Mesothelial cell of epicardium (in vitro differentiated cells): ENCODE results near the gene DENND2D. TPM values are rescaled to one million over a fixed set of nuclear protein-coding genes. Genes with fewer than 3 reads are reported as not detected.

ENCODE experiments used
- DNase-seq, 2 experiments: peaks; one replicate each; pipeline ENCODE4 v3.0.0; 2021; ENCODE audit warnings: low spot score in 2 of 2; ENCODE audit not compliant: unreplicated experiment in 2 of 2
- H3K27ac Mint-ChIP-seq: 2 replicates; pipeline ENCODE4 v1.8.0; 2021; ENCODE audit warnings: mixed read lengths
- H3K27me3 Mint-ChIP-seq: 2 replicates; pipeline ENCODE4 v1.8.0; 2021; ENCODE audit warnings: low read depth, mixed read lengths
- H3K36me3 Mint-ChIP-seq: 2 replicates; pipeline ENCODE4 v1.8.0; 2021; ENCODE audit warnings: mixed read lengths
- H3K4me1 Mint-ChIP-seq: 2 replicates; pipeline ENCODE4 v1.8.0; 2021; ENCODE audit warnings: mixed read lengths
- H3K4me3 Mint-ChIP-seq: 2 replicates; pipeline ENCODE4 v1.8.0; 2021; ENCODE audit warnings: mild to moderate bottlenecking, moderate library complexity, mixed read lengths
- H3K9me3 Mint-ChIP-seq: 2 replicates; pipeline ENCODE4 v1.8.0; 2021; ENCODE audit warnings: mixed read lengths
- total RNA-seq: library from RNA; stranded (reverse); gene quantifications from 3 replicates; pipeline ENCODE4 v1.2.1, GENCODE V29; 2021
- TF ChIP-seq, protein P1 (sequence below): fragments of 200-600 bp; sonication (generic); IDR thresholded peaks from one replicate; pipeline ENCODE4 v1.5.0; 2021; ENCODE audit warnings: antibody characterized with exemption; ENCODE audit not compliant: unreplicated experiment

Gene DENND2D
- total RNA-seq, 1 donor from 2014 or later, result 4.8 TPM

DNA sequence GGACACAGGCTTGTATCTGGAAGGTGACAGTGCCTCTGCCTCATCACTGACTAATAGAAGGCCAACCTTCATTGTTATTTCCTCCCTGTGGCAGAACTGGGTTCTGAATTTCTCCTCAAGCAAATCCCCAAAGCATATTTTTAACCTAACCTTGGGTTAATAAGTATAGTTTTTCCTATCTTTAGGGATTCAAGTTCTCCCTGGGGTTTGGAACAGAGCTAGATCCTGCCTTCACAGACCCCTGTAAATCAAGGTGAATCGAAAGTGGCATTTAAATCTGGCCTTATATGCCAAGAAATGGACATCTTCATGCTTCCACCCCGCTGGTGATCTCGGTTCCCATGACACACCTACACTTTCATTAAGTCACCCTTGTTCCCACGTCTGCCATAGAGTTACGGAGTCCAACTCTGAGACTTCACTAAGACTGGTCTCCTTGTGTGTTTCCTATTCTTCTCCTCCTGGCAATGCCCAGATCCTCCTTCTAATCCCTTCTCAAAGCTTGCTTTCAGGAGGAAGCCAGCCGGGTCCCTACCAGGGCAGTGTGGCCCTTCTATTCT is 22.8 kb upstream of the DENND2D start:
- Mint-ChIP-seq H3K4me3 (no peak overlapping the region), H3K4me1 (peaks cover 14% of the 10 kb centered on the region), H3K27me3 (no peaks in the 10 kb centered on the region), H3K9me3 (no peaks in the 10 kb centered on the region), H3K36me3 (no peaks in the 10 kb centered on the region), H3K27ac (no peak overlapping the region)
- TF ChIP-seq, protein P1, sequence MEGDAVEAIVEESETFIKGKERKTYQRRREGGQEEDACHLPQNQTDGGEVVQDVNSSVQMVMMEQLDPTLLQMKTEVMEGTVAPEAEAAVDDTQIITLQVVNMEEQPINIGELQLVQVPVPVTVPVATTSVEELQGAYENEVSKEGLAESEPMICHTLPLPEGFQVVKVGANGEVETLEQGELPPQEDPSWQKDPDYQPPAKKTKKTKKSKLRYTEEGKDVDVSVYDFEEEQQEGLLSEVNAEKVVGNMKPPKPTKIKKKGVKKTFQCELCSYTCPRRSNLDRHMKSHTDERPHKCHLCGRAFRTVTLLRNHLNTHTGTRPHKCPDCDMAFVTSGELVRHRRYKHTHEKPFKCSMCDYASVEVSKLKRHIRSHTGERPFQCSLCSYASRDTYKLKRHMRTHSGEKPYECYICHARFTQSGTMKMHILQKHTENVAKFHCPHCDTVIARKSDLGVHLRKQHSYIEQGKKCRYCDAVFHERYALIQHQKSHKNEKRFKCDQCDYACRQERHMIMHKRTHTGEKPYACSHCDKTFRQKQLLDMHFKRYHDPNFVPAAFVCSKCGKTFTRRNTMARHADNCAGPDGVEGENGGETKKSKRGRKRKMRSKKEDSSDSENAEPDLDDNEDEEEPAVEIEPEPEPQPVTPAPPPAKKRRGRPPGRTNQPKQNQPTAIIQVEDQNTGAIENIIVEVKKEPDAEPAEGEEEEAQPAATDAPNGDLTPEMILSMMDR, result no peak
- DNase-seq, result no peak

DNA sequence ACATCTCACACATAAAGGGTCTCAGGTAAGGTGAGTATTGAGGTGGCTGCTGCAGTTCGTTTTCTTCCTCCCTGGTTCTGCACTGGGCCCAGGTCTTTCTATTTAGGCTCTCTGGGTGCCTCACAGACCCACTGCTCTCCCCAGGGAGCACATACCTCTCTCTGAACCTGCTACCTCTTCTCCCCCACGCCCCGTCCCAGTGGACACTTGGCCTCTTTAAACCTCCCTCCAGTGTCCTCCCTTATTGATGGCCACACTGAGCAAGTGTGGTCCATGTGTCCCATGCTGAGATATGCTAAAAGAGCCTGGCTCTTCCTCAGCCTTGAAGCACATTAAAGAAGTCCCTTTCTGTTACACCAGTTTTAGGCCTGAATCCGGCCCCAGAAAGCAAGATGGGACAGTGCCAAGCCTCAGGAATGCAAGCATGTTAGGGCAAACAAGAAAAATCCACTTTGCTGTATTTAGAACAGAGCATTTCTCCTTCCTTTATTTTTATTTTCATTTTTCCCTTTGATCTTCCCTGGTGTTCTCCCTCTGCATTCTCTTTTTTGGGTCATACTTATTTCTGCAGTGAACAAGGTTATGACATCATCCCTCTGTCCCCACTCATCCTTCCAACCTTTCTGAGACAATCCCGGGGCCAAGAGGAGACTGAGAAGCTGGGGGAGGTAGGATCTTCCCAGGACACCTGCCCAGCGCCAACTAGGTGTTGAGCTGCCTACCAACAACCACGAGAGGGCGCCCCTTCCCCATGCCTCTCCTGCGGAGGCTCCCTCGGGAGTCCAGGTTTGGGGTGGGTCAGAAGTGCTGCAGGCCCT is 22.1 kb upstream of the DENND2D start:
- Mint-ChIP-seq H3K27ac (peak overlapping the region; percentile 86), H3K36me3 (no peaks in the 10 kb centered on the region), H3K4me1 (peaks cover 14% of the 10 kb centered on the region), H3K9me3 (peaks cover 5% of the 10 kb centered on the region), H3K4me3 (no peak overlapping the region), H3K27me3 (no peaks in the 10 kb centered on the region)
- TF ChIP-seq, protein P1, result peak; percentile 62
- peak; percentile 45 to 77 for DNase-seq

DNA sequence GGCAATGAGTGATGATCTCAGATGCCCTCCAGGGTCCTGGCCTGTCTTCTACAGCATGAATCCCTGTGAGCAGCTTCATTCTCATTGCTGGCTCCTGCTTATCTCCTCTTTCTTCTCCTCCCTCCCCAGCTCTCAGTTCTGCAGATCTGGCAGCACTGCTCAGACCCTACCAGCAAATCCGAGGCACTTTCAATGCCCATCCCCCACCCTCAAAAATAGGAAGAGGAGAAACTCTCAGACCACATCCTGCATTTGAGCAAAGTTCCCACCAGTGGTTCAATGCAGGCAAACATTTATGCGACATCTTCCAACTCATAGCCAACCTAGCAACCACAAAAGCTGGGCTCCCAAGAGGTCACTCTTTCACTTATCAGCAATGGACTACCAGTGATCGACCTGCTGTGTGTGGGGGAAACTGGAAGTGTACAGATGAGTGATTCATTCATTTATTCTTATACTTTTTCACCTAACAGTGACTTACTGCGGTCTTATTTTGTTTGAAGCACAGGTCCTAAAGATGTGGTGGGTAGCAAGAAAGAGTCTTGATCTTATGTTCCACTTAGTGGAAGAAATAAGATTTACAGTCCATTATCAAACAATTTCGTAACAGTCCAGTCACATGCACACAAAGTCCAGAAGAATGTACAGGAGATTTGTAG is 21.3 kb upstream of the DENND2D start:
- H3K27me3 Mint-ChIP-seq, result no peaks in the 10 kb centered on the region
- no peak for DNase-seq
- H3K4me1 Mint-ChIP-seq, result peaks cover 14% of the 10 kb centered on the region
- no peaks in the 10 kb centered on the region for H3K36me3 Mint-ChIP-seq
- TF ChIP-seq, protein P1, result no peak
- H3K4me3 Mint-ChIP-seq, result no peak overlapping the region
- H3K9me3 Mint-ChIP-seq, result peaks cover 5% of the 10 kb centered on the region
- peak overlapping the region; percentile 8 for H3K27ac Mint-ChIP-seq

DNA sequence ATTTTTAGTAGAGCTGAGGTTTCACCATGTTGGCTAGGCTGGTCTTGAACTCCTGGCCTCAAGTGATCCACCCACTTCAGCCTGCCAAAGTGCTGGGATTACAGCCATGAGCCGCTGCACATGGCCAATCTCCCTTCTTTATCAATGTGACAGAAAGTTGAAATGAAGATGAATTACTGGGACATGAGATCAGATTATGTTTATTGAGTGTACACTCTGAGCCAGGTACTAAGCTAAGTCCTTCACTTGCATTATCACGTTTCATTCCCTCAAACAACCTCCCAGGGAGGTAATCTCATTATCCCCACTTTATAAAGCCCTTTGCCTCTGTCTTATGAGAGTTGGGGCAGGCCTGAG is 20.8 kb upstream of the DENND2D start:
- Mint-ChIP-seq H3K27ac (no peak overlapping the region), H3K4me3 (no peak overlapping the region), H3K27me3 (no peaks in the 10 kb centered on the region), H3K4me1 (peaks cover 14% of the 10 kb centered on the region), H3K36me3 (no peaks in the 10 kb centered on the region), H3K9me3 (peaks cover 5% of the 10 kb centered on the region)
- no peak for DNase-seq
- TF ChIP-seq, protein P1, result no peak

DNA sequence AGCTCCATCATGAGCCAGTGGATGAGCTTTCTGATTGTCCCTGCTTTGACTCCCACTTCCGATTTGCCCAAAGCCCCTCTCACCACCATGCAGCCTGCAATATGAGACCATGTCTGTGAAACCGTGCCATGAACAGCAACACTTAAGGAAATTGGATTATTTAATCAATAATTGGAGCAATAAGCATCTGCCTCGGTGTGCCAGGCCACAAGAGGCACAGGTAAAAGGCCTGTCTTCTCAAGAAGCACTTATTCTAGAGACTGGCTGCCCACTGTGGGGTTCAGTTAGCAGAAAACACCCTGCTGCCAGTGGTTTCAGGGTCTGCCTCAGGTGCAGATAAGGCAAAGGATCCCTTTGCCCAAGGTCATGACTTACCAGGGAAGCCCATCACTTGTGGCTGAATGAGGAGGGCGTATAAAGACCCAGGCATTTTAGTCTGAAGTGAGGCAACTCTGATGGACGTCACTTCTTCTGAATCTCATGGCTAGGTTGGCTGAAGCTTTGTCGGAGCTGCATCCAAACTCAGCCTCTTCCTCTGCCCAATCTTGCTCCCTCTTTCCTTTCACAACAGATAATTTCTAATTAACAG is 19.9 kb upstream of the DENND2D start:
- Mint-ChIP-seq H3K36me3 (no peaks in the 10 kb centered on the region), H3K9me3 (peaks cover 5% of the 10 kb centered on the region), H3K27me3 (no peaks in the 10 kb centered on the region), H3K4me3 (no peak overlapping the region), H3K4me1 (peaks cover 16% of the 10 kb centered on the region), H3K27ac (no peak overlapping the region)
- no peak for DNase-seq
- TF ChIP-seq, protein P1, result no peak
